K562 (cell line): ENCODE results near the gene RCOR2. TPM values are rescaled to one million over a fixed set of nuclear protein-coding genes. Genes with fewer than 3 reads are reported as not detected.
A peak's percentile ranks its signal among the peaks of the same experiment; 100 is the strongest.

Source experiments
- ATAC-seq: fragments of 200-7000 bp; cut with Tn5 transposase; 3 replicates; pipeline ENCODE4 v1.9.1; 2020; ENCODE audit warnings: moderate library complexity
- BruUV-seq: library from RNA; stranded (reverse); fragments of 400-500 nt; replicated peaks from 2 replicates; lab custom pipeline; 2021; lab: Mats Ljungman, UMichigan
- CTCF ChIA-PET: fragments of 300-600 bp; formaldehyde crosslinking; extraction: SDS; loops from one replicate; lab custom pipeline; 2021; ENCODE audit warnings: low intra/inter-chr PET ratio; lab: Yijun Ruan, JAX
- POLR2A ChIA-PET: fragments of 300-600, 350-650 bp; sonication (Branson Sonifier 250); formaldehyde crosslinking; extraction: SDS; loops from one replicate; lab custom pipeline; 2021; ENCODE audit warnings: antibody characterized with exemption, inconsistent platforms; lab: Yijun Ruan, JAX
- DNase-seq, 4 experiments: peaks; one replicate each; pipeline versions ENCODE4 v3.0.0 to v3.0.0-alpha.2; 2011 to 2018; ENCODE audit warnings: low spot score in 3 of 4, mixed read lengths in 3 of 4; ENCODE audit errors: extremely low read depth in 1 of 4
- FAIRE-seq: peaks from 2 replicates; lab custom pipeline; 2011; peaks lifted over from hg19 to GRCh38; lab: Jason Lieb, UNC
- H2AFZ ChIP-seq: 2 replicates; pipeline ENCODE4 v1.6.0; 2011; ENCODE audit warnings: low read depth, low read length, control low read depth, inconsistent platforms
- H3K27ac ChIP-seq: fragments of 200-600 bp; 3 replicates; pipeline ENCODE4 v1.8.0; 2011; ENCODE audit warnings: low read depth, mild to moderate bottlenecking, control low read depth, inconsistent platforms, low read length, moderate library complexity, mixed read lengths; ENCODE audit errors: extremely low read depth
- H3K27me3 ChIP-seq, 2 experiments: fragments of 300-600 bp in 1 of 2; 2 replicates in 1 of 2; 3 replicates in 1 of 2; pipeline versions ENCODE4 v1.6.0 to v1.8.0; 2011; ENCODE audit warnings: inconsistent platforms in 2 of 2, low read length in 2 of 2, mild to moderate bottlenecking in 1 of 2, mixed read lengths in 1 of 2, moderate library complexity in 1 of 2; ENCODE audit not compliant: control insufficient read depth in 2 of 2, insufficient read depth in 2 of 2
- H3K36me3 ChIP-seq: fragments of 300-600 bp; 3 replicates; pipeline ENCODE4 v1.8.0; 2011; ENCODE audit warnings: mild to moderate bottlenecking, low read length, inconsistent platforms; ENCODE audit not compliant: control insufficient read depth, insufficient read depth
- H3K4me1 ChIP-seq, 2 experiments: fragments of 200-600 bp in 1 of 2; replicated peaks in 1 of 2; 2 replicates in 1 of 2; 3 replicates in 1 of 2; pipeline versions ENCODE4 v1.5.1 to v1.8.0; 2011; ENCODE audit warnings: inconsistent platforms in 2 of 2, low read length in 2 of 2, mild to moderate bottlenecking in 1 of 2, mixed read lengths in 1 of 2, moderate library complexity in 1 of 2; ENCODE audit not compliant: control insufficient read depth in 2 of 2, insufficient read depth in 2 of 2
- H3K4me2 ChIP-seq: 2 replicates; pipeline ENCODE4 v1.6.1; 2011; ENCODE audit warnings: low read length, control low read depth, inconsistent platforms, mixed read lengths; ENCODE audit not compliant: insufficient read depth
- H3K4me3 ChIP-seq: fragments of 200-600 bp; sonication (generic), shearing (Covaris generic); 2 replicates; pipeline ENCODE4 v1.5.1; 2016; ENCODE audit warnings: control low read depth, inconsistent platforms
- H3K79me2 ChIP-seq: fragments of 200-600 bp; 3 replicates; pipeline ENCODE4 v1.8.0; 2011; ENCODE audit warnings: low read length, inconsistent platforms; ENCODE audit not compliant: control insufficient read depth, insufficient read depth
- H3K9ac ChIP-seq, 2 experiments: 2 replicates each; pipeline versions ENCODE4 v1.6.0 to v1.6.1; 2011; ENCODE audit warnings: low read depth in 2 of 2, low read length in 2 of 2, control low read depth in 1 of 2, inconsistent platforms in 1 of 2, mild to moderate bottlenecking in 1 of 2, mixed read lengths in 1 of 2; ENCODE audit not compliant: insufficient read depth in 1 of 2
- H3K9me1 ChIP-seq: one replicate; pipeline ENCODE4 v1.6.0; 2011; ENCODE audit warnings: inconsistent platforms, mild to moderate bottlenecking, low read length, moderate library complexity; ENCODE audit not compliant: control insufficient read depth, insufficient read depth
- H3K9me3 ChIP-seq: replicated peaks from 2 replicates; pipeline ENCODE4 v1.5.1; 2011; ENCODE audit warnings: low read depth, low read length, inconsistent platforms; ENCODE audit not compliant: control insufficient read depth, insufficient read depth
- H4K20me1 ChIP-seq: replicated peaks from 2 replicates; pipeline ENCODE4 v1.6.1; 2011; ENCODE audit warnings: low read length, inconsistent platforms, mixed read lengths; ENCODE audit not compliant: control insufficient read depth, insufficient read depth
- E2F8 ChIP-seq: fragments of 450-650 bp; IDR thresholded peaks from 2 replicates; pipeline ENCODE4 v1.7.1; 2018; ENCODE audit warnings: mild to moderate bottlenecking, low read depth; ENCODE audit not compliant: partially characterized antibody
- FOXM1 ChIP-seq, 2 experiments: fragments of 450-650 bp in 1 of 2; sonication (generic) in 1 of 2; formaldehyde crosslinking in 1 of 2; IDR thresholded peaks; 2 replicates each; pipeline versions ENCODE4 v1.6.1 to v1.9.0; 2017 to 2022; ENCODE audit warnings: low read depth in 2 of 2, mild to moderate bottlenecking in 2 of 2, missing genetic modification reagents in 1 of 2, moderate library complexity in 1 of 2
- HMG20A ChIP-seq: fragments of 450-650 bp; formaldehyde crosslinking; conservative IDR thresholded peaks from 2 replicates; pipeline ENCODE4 v1.4.0; 2020; ENCODE audit warnings: mild to moderate bottlenecking, mixed read lengths
- HOXB6 ChIP-seq: fragments of 250-450 bp; sonication (Bioruptor Pico); IDR thresholded peaks from 2 replicates; pipeline ENCODE4 v1.5.1; 2022; ENCODE audit warnings: mild to moderate bottlenecking, borderline replicate concordance
- LCOR ChIP-seq: sonication (generic); formaldehyde crosslinking; IDR thresholded peaks from 2 replicates; pipeline ENCODE4 v1.8.0; 2022; ENCODE audit warnings: mild to moderate bottlenecking, missing genetic modification reagents
- NCOR1 ChIP-seq: fragments of 450-650 bp; IDR thresholded peaks from 2 replicates; pipeline ENCODE4 v1.6.1; 2016; ENCODE audit warnings: mild to moderate bottlenecking, moderate library complexity
- REST ChIP-seq, 2 experiments: fragments of 450-650 bp; formaldehyde crosslinking in 1 of 2; IDR thresholded peaks; 2 replicates each; pipeline versions ENCODE4 v1.4.0 to v1.6.1; 2014 to 2020; ENCODE audit warnings: mild to moderate bottlenecking in 2 of 2, borderline replicate concordance in 1 of 2, low read depth in 1 of 2
- SIRT6 ChIP-seq: IDR thresholded peaks from one replicate; pipeline ENCODE4 v1.6.1; 2012; ENCODE audit warnings: low read depth, mild to moderate bottlenecking, control low read depth, inconsistent platforms, low read length, moderate library complexity
- SRF ChIP-seq, 2 experiments: fragments of 250-450, 450-650 bp in 1 of 2; sonication (Bioruptor Pico) in 1 of 2; sonication (generic) in 1 of 2; formaldehyde crosslinking; IDR thresholded peaks; 2 replicates each; pipeline versions ENCODE4 v1.5.0 to v1.5.1; 2020 to 2022; ENCODE audit warnings: mild to moderate bottlenecking in 1 of 2, missing genetic modification reagents in 1 of 2
- ZNF551 ChIP-seq: fragments of 250-450 bp; sonication (Bioruptor Pico); IDR thresholded peaks from 2 replicates; pipeline ENCODE4 v1.5.0; 2021; ENCODE audit warnings: mild to moderate bottlenecking, moderate library complexity
- WGBS: fragments of 100-300 bp; shearing (Covaris generic); methylation state at CpG from one replicate; pipeline ENCODE4 v1.1.6; 2016; ENCODE audit warnings: low coverage, mixed read lengths; ENCODE audit not compliant: insufficient coverage; ENCODE audit errors: missing lambda C conversion rate; 5-methylcytosine and 5-hydroxymethylcytosine counted together
- in situ Hi-C: fragments of 300-500 bp; cut with MboI; formaldehyde crosslinking; loops from 4 replicates; pipeline ENCODE4 v1.15.0; 2018; ENCODE audit warnings: inconsistent platforms, mixed read lengths
- intact Hi-C: fragments of 100-400 bp; cut with micrococcal nuclease; formaldehyde crosslinking; loops from 2 replicates; pipeline ENCODE4 v1.14.2; 2022
- polyA plus RNA-seq, 8 experiments: library from polyadenylated mRNA; depleted of rRNA in 4 of 8; stranded (reverse) in 5 of 8; unstranded in 3 of 8; fragments of >200 nt; fragmentation: Nextera tagmentation in 2 of 8; fragmentation: Illumina TruSeq in 1 of 8; extraction: Ambion mirVana in 2 of 8; extraction: Trizol in 1 of 8; gene quantifications; 2 replicates each; pipeline versions ENCODE4 v1.2.1 to v1.2.3, GENCODE V29; 2011 to 2014; ENCODE audit warnings: inconsistent platforms in 1 of 8, missing spikeins in 1 of 8
- total RNA-seq, 7 experiments: library from RNA; depleted of rRNA in 6 of 7; stranded (reverse); fragments of >200 nt in 6 of 7; fragmentation: Illumina TruSeq in 2 of 7; extraction: Trizol in 2 of 7; gene quantifications; 2 replicates each; pipeline versions ENCODE4 v1.2.1 to v1.2.3, GENCODE V29; 2011 to 2021; ENCODE audit warnings: low replicate concordance in 1 of 7

RCOR2 gene
- total and polyA plus RNA-seq, 9 of the 15 experiments (the other 6 are each of a cell fraction or from before 2014, with no cell fraction given), result 0.04 to 6.5 (median 2.5) TPM; not detected in 1

- no peak overlapping the region for H3K27ac ChIP-seq
- in situ Hi-C loops (no loop called here), intact Hi-C loops (no loop called here)
- peaks cover 25 to 38% of the 10 kb centered on the region in 2 experiments for H3K4me1 ChIP-seq
- no peak overlapping the region for H3K4me2 ChIP-seq
- no peaks in the 10 kb centered on the region for H3K27me3 ChIP-seq
- peaks cover 83% of the 10 kb centered on the region for H3K79me2 ChIP-seq
- DNase-seq (no peak), ATAC-seq (no peak), FAIRE-seq (no peak)
- H2AFZ ChIP-seq, result no peak overlapping the region
- H3K9ac ChIP-seq, result peak overlapping the region in 1 of 2 experiments; percentile 39; a peak in 1 of 4 replicates
- peaks cover 7% of the 10 kb centered on the region; the same call in 1 of the 2 replicates for H4K20me1 ChIP-seq
- ChIA-PET POLR2A (interaction anchor here (1.1 kb wide), 1 partner anchor 92 kb away, joined by 4 read pairs; no protein-coding TSS in a partner anchor), CTCF (no interaction called here)
- H3K36me3 ChIP-seq, result peaks cover 36% of the 10 kb centered on the region; the same call in 2 of the 3 replicates
- no TSS peak for BruUV-seq
- no peak overlapping the region for H3K4me3 ChIP-seq
- 85% methylated on average over 8 of the region's 8 CpGs for whole genome bisulfite sequencing
- no peak for TF ChIP-seq REST (IDR thresholded peaks at IDR 0.05; ENCODE audit: borderline replicate concordance)
- TF ChIP-seq REST (CRISPR knock-in tag; IDR thresholded peaks at IDR 0.05; ENCODE audit: low read depth), result no peak
- TF ChIP-seq SRF (CRISPR knock-in tag; IDR thresholded peaks at IDR 0.05), result no peak
- no peak for TF ChIP-seq NCOR1
- TF ChIP-seq SIRT6, result no peak
- TF ChIP-seq FOXM1 (IDR thresholded peaks at IDR 0.05; ENCODE audit: low read depth), result no peak
- no peak for TF ChIP-seq FOXM1 (CRISPR knock-in tag; IDR thresholded peaks at IDR 0.05; ENCODE audit: low read depth)
- TF ChIP-seq HMG20A (CRISPR knock-in tag), result no peak
- no peak for TF ChIP-seq HOXB6
- TF ChIP-seq E2F8, result no peak
- no peak for TF ChIP-seq ZNF551
- TF ChIP-seq LCOR (CRISPR knock-in tag), result no peak
- H3K9me3 ChIP-seq, result no peaks in the 10 kb centered on the region
- no peaks in the 10 kb centered on the region for H3K9me1 ChIP-seq
Measured at GRCh38 chr11:63869683-63870082, 47.3 kb downstream of the RCOR2 start.
